ENCODE data around the gene HPGD. TPM values are rescaled to one million over a fixed set of nuclear protein-coding genes. Genes with fewer than 3 reads are reported as not detected.

HPGD gene
- total and polyA plus RNA-seq, 2 of the 4 experiments (the other 2 are of a cell fraction): not detected

- intact Hi-C loops (cut with micrococcal nuclease): no loop called here
- no peak for ATAC-seq (ENCODE audit: low read depth)
- Histone ChIP-seq H4K5ac (ENCODE audit: low read depth, low read length) (no peak overlapping the region), H3K9ac (ENCODE audit: low read depth, low read length) (no peak overlapping the region), H3K79me1 (ENCODE audit: low read depth in 1 of 2, low read length in 2 of 2) (no peaks in the 10 kb centered on the region), H3K9me1 (ENCODE audit: insufficient read depth, low read length) (no peaks in the 10 kb centered on the region), H3K4me2 (ENCODE audit: low read depth, low read length) (no peak overlapping the region), H3K18ac (ENCODE audit: low read depth, low read length) (no peak overlapping the region), H3K36me3 (ENCODE audit: control insufficient read depth, insufficient read depth, low read length) (no peaks in the 10 kb centered on the region), H3K9me3 (ENCODE audit: control insufficient read depth, insufficient read depth, low read length) (no peaks in the 10 kb centered on the region), H2BK15ac (ENCODE audit: low read depth, low read length) (no peak overlapping the region), H3K27ac (ENCODE audit: insufficient read depth, low read length) (no peak overlapping the region), H2BK5ac (ENCODE audit: low read depth, low read length, poor library complexity, severe bottlenecking) (no peak overlapping the region), H4K91ac (ENCODE audit: insufficient read depth, low read depth, low read length) (no peak overlapping the region), H3K56ac (ENCODE audit: extremely low read depth, insufficient read depth, low read length) (no peak overlapping the region), H4K20me1 (ENCODE audit: insufficient read depth, low read length) (no peaks in the 10 kb centered on the region), H3K4ac (ENCODE audit: low read depth, low read length) (no peak overlapping the region), H2AK5ac (ENCODE audit: low read depth, low read length) (no peak overlapping the region), H2BK120ac (ENCODE audit: low read depth, low read length) (no peak overlapping the region), H2BK20ac (ENCODE audit: low read depth, low read length) (no peak overlapping the region), H3K14ac (replicated peaks; ENCODE audit: low read depth, low read length) (no peak overlapping the region), H3K4me3 (ENCODE audit: insufficient read depth, low read depth, low read length) (no peak overlapping the region), H3K27me3 (ENCODE audit: control insufficient read depth, insufficient read depth, low read length) (no peaks in the 10 kb centered on the region), H3K23ac (ENCODE audit: low read depth, low read length) (no peak overlapping the region), H4K8ac (ENCODE audit: low read depth in 2 of 2, low read length in 2 of 2) (no peak overlapping the region), H2AFZ (replicated peaks; ENCODE audit: low read length, poor library complexity) (no peak overlapping the region), H3K4me1 (ENCODE audit: control insufficient read depth, insufficient read depth, low read length) (no peaks in the 10 kb centered on the region), H2AK9ac (replicated peaks; ENCODE audit: low read depth, low read length, poor library complexity) (no peak overlapping the region)
- DNase-seq: no peak
- ChIA-PET CTCF (interaction anchor here (0.6 kb wide), 1 partner anchor 434 kb away, joined by 3 read pairs; no protein-coding TSS in a partner anchor), POLR2A (ENCODE audit: unreplicated experiment) (no interaction called here)
- TF ChIP-seq CHD1 (IDR thresholded peaks at IDR 0.05; ENCODE audit: low read depth, low read length) (no peak), NFE2L2 (IDR thresholded peaks at IDR 0.05; ENCODE audit: low read depth, low read length) (no peak), MXI1 (IDR thresholded peaks at IDR 0.05; ENCODE audit: borderline replicate concordance, low read depth, low read length) (no peak), RAD21 (IDR thresholded peaks at IDR 0.05; ENCODE audit: low read length) (no peak), MAZ (IDR thresholded peaks at IDR 0.05; ENCODE audit: borderline replicate concordance, low read depth, low read length) (no peak)
- in situ Hi-C loops (cut with MboI; ENCODE audit: low sequenced_read_pairs): no loop called here
- dilution Hi-C loops (cut with HindIII; ENCODE audit: low sequenced_read_pairs, unreplicated experiment): no loop called here
- no TSS peak for BruUV-seq (replicated peaks)
- WGBS, 2 experiments (ENCODE audit: extremely low coverage in 2 of 2, insufficient read length in 1 of 2): no CpG with 5 or more reads among the region's 6 CpGs
Observed at GRCh38 chr4:174454815-174455473, 67.3 kb downstream of the HPGD start.
